BE2C (cell line): ENCODE measurements around the gene DLG2.

ENCODE experiments used
- DNase-seq: peaks from one replicate; pipeline ENCODE4 v3.0.0-alpha.2; 2020
- H3K27me3 ChIP-seq: fragments of 250-450 bp; sonication (Bioruptor Pico); 2 replicates; pipeline ENCODE4 v1.5.1; 2020; ENCODE audit warnings: mild to moderate bottlenecking
- H3K36me3 ChIP-seq: fragments of 250-450 bp; sonication (Bioruptor Pico); 2 replicates; pipeline ENCODE4 v1.5.1; 2020; ENCODE audit warnings: mild to moderate bottlenecking
- H3K4me1 ChIP-seq: fragments of 250-450 bp; sonication (Bioruptor Pico); 2 replicates; pipeline ENCODE4 v1.5.1; 2020
- H3K4me3 ChIP-seq: 2 replicates; pipeline ENCODE4 v1.5.1; 2011; ENCODE audit warnings: low read depth, low read length
- H3K9me3 ChIP-seq: fragments of 250-450 bp; sonication (Bioruptor Pico); 2 replicates; pipeline ENCODE4 v1.5.1; 2020
- TF ChIP-seq, protein P1 (sequence below): IDR thresholded peaks from 2 replicates; pipeline ENCODE4 v1.5.1; 2012; ENCODE audit warnings: mild to moderate bottlenecking, low read depth, low read length

Gene DLG2

DNA sequence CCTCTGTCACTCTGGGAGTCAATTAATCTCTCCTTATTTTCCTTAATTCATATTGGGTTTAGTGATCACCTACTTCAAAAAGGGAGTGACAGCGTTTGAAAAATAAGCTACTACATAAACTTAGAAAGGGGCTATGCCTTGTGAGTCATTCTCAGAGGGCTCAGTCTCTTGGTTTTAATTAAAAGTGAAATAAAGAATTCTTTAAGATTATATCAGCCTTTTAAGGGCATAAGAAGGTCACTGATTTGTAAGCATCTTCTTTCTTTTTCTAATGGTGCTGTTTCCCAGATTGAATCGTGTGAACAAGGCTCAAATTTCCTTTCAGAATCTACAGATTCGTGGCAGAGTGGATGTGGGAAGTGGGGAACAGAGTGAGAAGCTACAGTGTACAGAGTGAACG, 1704.8 kb downstream of the DLG2 start:
- Histone ChIP-seq H3K36me3 (no peaks in the 10 kb centered on the region), H3K4me3 (no peak overlapping the region), H3K4me1 (peaks cover 14% of the 10 kb centered on the region), H3K9me3 (no peaks in the 10 kb centered on the region), H3K27me3 (no peaks in the 10 kb centered on the region)
- TF ChIP-seq, protein P1, sequence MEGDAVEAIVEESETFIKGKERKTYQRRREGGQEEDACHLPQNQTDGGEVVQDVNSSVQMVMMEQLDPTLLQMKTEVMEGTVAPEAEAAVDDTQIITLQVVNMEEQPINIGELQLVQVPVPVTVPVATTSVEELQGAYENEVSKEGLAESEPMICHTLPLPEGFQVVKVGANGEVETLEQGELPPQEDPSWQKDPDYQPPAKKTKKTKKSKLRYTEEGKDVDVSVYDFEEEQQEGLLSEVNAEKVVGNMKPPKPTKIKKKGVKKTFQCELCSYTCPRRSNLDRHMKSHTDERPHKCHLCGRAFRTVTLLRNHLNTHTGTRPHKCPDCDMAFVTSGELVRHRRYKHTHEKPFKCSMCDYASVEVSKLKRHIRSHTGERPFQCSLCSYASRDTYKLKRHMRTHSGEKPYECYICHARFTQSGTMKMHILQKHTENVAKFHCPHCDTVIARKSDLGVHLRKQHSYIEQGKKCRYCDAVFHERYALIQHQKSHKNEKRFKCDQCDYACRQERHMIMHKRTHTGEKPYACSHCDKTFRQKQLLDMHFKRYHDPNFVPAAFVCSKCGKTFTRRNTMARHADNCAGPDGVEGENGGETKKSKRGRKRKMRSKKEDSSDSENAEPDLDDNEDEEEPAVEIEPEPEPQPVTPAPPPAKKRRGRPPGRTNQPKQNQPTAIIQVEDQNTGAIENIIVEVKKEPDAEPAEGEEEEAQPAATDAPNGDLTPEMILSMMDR, result no peak
- no peak for DNase-seq

DNA sequence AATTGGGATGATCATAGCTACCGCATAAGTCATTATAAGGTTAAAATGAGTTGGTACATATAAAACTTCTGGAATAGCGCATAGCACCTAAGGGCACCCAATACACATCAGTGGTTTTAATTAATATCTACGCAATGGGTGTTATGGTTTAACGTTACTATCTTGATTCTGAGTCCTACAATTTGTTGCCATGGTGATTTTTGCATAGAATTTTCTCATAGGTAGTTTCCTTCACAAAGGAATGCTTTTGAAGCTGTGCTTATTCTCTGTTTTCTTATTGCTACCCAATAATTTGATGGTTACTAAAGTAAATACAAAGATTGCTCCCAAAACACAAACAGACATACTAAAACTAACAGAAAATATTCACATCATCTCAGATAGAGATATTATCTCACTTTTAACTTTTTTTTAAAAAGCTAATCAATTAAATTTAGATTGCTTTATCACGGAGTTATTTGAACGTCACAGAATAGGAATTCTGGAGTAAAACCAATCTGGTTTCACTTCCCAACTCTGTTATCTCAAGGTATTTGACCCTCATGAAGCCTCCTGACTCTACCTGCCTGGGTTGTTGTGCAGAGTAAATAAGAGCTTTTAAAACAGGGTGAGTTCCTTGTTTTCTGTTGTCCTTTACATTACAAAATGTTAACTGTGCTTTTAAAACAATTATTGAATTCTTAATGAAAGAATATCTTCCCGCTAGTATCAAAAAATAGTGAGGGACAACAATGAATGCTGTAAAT, 1705.5 kb downstream of the DLG2 start:
- peaks cover 14% of the 10 kb centered on the region for H3K4me1 ChIP-seq
- no peaks in the 10 kb centered on the region for H3K27me3 ChIP-seq

DNA sequence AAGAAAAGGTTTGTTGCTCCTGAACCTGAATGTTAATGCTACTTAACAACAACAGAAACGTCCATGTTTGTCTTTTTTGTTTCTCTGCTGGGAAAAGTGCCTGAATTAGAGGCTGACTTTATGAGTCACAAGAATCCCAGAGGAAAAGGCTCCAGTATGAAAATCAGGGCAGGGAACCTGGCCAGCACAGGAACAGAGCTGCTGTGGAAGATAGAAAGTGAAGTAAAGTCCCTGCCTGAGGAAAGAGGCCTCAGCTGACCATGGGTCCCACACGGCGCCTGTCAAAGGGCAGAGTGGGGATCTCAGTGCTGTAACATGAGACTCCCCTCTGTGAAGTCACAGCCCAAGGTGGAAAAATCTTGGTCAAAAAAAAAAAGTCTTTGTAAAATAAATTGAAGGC, 1708.7 kb downstream of the DLG2 start:
- DNase-seq, result no peak
- H3K9me3 ChIP-seq, result no peaks in the 10 kb centered on the region
- H3K36me3 ChIP-seq, result no peaks in the 10 kb centered on the region
- no peak overlapping the region for H3K4me3 ChIP-seq
- peaks cover 17% of the 10 kb centered on the region for H3K4me1 ChIP-seq
- H3K27me3 ChIP-seq, result no peaks in the 10 kb centered on the region
- TF ChIP-seq, protein P1, result no peak

More for the DNA sequence above, 1705.5 kb downstream of the DLG2 start:
- H3K36me3 ChIP-seq, result no peaks in the 10 kb centered on the region
- no peak overlapping the region for H3K4me3 ChIP-seq
- TF ChIP-seq, protein P1, result no peak
- no peak for DNase-seq
- H3K9me3 ChIP-seq, result no peaks in the 10 kb centered on the region

DNA sequence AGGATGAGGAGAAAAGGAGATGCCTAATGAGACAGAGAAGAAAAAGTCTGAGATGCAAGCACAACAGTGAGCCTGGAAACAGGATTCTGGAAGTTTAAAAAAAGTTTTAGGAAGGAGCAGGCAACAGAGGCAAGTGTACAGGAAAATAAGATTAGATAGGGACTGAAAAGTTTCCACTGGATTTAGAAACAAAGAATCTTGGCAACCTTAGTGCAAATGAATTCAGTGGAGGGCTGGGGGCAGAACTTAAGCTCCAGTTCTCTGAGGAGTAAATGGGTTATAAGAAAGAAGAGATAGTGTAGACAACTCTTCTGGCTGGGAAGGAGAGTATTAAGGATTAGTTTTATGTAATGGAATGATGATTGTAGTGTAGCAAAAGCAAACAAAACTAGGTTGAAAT, 1712.1 kb downstream of the DLG2 start:
- Histone ChIP-seq H3K4me3 (no peak overlapping the region), H3K27me3 (no peaks in the 10 kb centered on the region), H3K9me3 (no peaks in the 10 kb centered on the region), H3K4me1 (peaks cover 6% of the 10 kb centered on the region), H3K36me3 (no peaks in the 10 kb centered on the region)
- TF ChIP-seq, protein P1, result no peak
- no peak for DNase-seq

GRCh38 chr11:83909579-83910534, 1717.3 kb downstream of the DLG2 start:
- Histone ChIP-seq H3K4me1 (peaks cover 5% of the 10 kb centered on the region), H3K27me3 (no peaks in the 10 kb centered on the region), H3K4me3 (no peak overlapping the region), H3K36me3 (no peaks in the 10 kb centered on the region), H3K9me3 (no peaks in the 10 kb centered on the region)
- DNase-seq, result no peak
- TF ChIP-seq, protein P1, result no peak
